Suprapubic skin (tissue), 4 donors: ENCODE data around the gene ZNF786. TPM values are rescaled to one million over a fixed set of nuclear protein-coding genes. Genes with fewer than 3 reads are reported as not detected.
"Not testable (repeated sequence)": the region's sequence is repeated elsewhere in the genome, so short reads cannot be mapped to it uniquely, and the experiment has no call there.

ENCODE experiments used
- DNase-seq, 2 donors: peaks; one replicate each; pipeline ENCODE4 v3.0.0-alpha.2; 2019; ENCODE audit warnings: low spot score in 2 of 2
- H3K27ac ChIP-seq: fragments of 200-600 bp; sonication (generic); one replicate; pipeline ENCODE4 v1.5.1; 2019
- H3K27me3 ChIP-seq: fragments of 200-600 bp; sonication (generic); one replicate; pipeline ENCODE4 v1.5.1; 2019
- H3K36me3 ChIP-seq: fragments of 200-600 bp; sonication (generic); one replicate; pipeline ENCODE4 v1.5.1; 2019
- H3K4me1 ChIP-seq: fragments of 200-600 bp; sonication (generic); one replicate; pipeline ENCODE4 v1.5.1; 2019
- H3K4me3 ChIP-seq: fragments of 200-600 bp; sonication (generic); one replicate; pipeline ENCODE4 v1.5.1; 2019; ENCODE audit warnings: mild to moderate bottlenecking
- H3K9me3 ChIP-seq: fragments of 200-600 bp; sonication (generic); one replicate; pipeline ENCODE4 v1.5.1; 2019
- CTCF ChIP-seq, 2 donors: fragments of 200-600 bp in 1 of 2; fragments of 450-650 bp in 1 of 2; sonication (generic) in 1 of 2; IDR thresholded peaks; one replicate each; pipeline ENCODE4 v1.5.1; 2016 to 2019; ENCODE audit warnings: antibody characterized with exemption in 2 of 2, mild to moderate bottlenecking in 1 of 2, moderate library complexity in 1 of 2
- EP300 ChIP-seq: sonication (generic); formaldehyde crosslinking; IDR thresholded peaks from one replicate; pipeline ENCODE4 v1.6.1; 2017; ENCODE audit warnings: antibody characterized with exemption
- POLR2A ChIP-seq, 2 donors: fragments of 450-650 bp; IDR thresholded peaks; one replicate each; pipeline ENCODE4 v1.6.1; 2017; ENCODE audit warnings: antibody characterized with exemption in 2 of 2, mild to moderate bottlenecking in 2 of 2, moderate library complexity in 2 of 2
- POLR2AphosphoS5 ChIP-seq, 3 donors: sonication (generic); formaldehyde crosslinking; IDR thresholded peaks; one replicate each; pipeline ENCODE4 v1.6.1; 2017; ENCODE audit warnings: antibody characterized with exemption in 3 of 3
- WGBS: methylation state at CpG from one replicate; pipeline ENCODE4 v1.1.5; 2018; 5-methylcytosine and 5-hydroxymethylcytosine counted together
- total RNA-seq, 4 donors: library from RNA; depleted of rRNA; stranded (reverse); fragments of >200 nt; gene quantifications; one replicate each; pipeline ENCODE4 v1.1.0, GENCODE V29; 2016

The ZNF786 gene
- total RNA-seq, 4 donors from 2014 or later: 6.8 to 11.8 (median 10.3) TPM

- no peak for TF ChIP-seq EP300
- TF ChIP-seq POLR2AphosphoS5 (IDR thresholded peaks at IDR 0.05): no peak
- TF ChIP-seq CTCF (IDR thresholded peaks at IDR 0.05): no peak
- no peak for TF ChIP-seq POLR2A (IDR thresholded peaks at IDR 0.05)
- WGBS: 57% methylated on average over 4 of the region's 4 CpGs
- Histone ChIP-seq H3K27ac (no peak overlapping the region), H3K9me3 (no peaks in the 10 kb centered on the region), H3K4me1 (peaks cover 4% of the 10 kb centered on the region), H3K27me3 (no peaks in the 10 kb centered on the region), H3K36me3 (peaks cover 30% of the 10 kb centered on the region), H3K4me3 (no peak overlapping the region)
- no peak for DNase-seq
These were observed 22.6 kb downstream of the ZNF786 start for GRCh38 chr7:149067869-149068268.

- H3K4me3 ChIP-seq: no peak overlapping the region
- H3K4me1 ChIP-seq: peaks cover 4% of the 10 kb centered on the region
- no peak for TF ChIP-seq EP300
- no peak for TF ChIP-seq CTCF (IDR thresholded peaks at IDR 0.05)
- no peak for TF ChIP-seq POLR2AphosphoS5 (IDR thresholded peaks at IDR 0.05)
- no peak for TF ChIP-seq POLR2A (IDR thresholded peaks at IDR 0.05)
- no peaks in the 10 kb centered on the region for H3K36me3 ChIP-seq
- no peaks in the 10 kb centered on the region for H3K9me3 ChIP-seq
- no peak overlapping the region for H3K27ac ChIP-seq
- DNase-seq: no peak
- H3K27me3 ChIP-seq: no peaks in the 10 kb centered on the region
These were observed 27.0 kb downstream of the ZNF786 start for GRCh38 chr7:149063476-149063875.

GRCh38 chr7:149062217-149062899, 28.2 kb downstream of the ZNF786 start:
- not testable (repeated sequence) for H3K4me1 ChIP-seq, H3K27ac ChIP-seq, H3K36me3 ChIP-seq, H3K9me3 ChIP-seq, DNase-seq, H3K4me3 ChIP-seq, H3K27me3 ChIP-seq
- WGBS: 90% methylated on average over 10 of the region's 10 CpGs

GRCh38 chr7:149060156-149060555, 30.4 kb downstream of the ZNF786 start:
- Histone ChIP-seq H3K27me3 (no peaks in the 10 kb centered on the region), H3K4me1 (peaks cover 2% of the 10 kb centered on the region), H3K9me3 (no peaks in the 10 kb centered on the region), H3K4me3 (no peak overlapping the region), H3K27ac (no peak overlapping the region), H3K36me3 (no peaks in the 10 kb centered on the region)
- DNase-seq: no peak
- 19% methylated on average over 1 of the region's 1 CpG for WGBS
- no peak for TF ChIP-seq POLR2A (IDR thresholded peaks at IDR 0.05)
- TF ChIP-seq EP300: no peak
- TF ChIP-seq POLR2AphosphoS5 (IDR thresholded peaks at IDR 0.05): no peak
- no peak for TF ChIP-seq CTCF (IDR thresholded peaks at IDR 0.05)

- Histone ChIP-seq H3K9me3 (no peaks in the 10 kb centered on the region), H3K27ac (no peak overlapping the region), H3K4me1 (no peaks in the 10 kb centered on the region), H3K36me3 (no peaks in the 10 kb centered on the region), H3K4me3 (no peak overlapping the region), H3K27me3 (no peaks in the 10 kb centered on the region)
- WGBS: 93% methylated on average over 7 of the region's 8 CpGs
- no peak for DNase-seq
- no peak for TF ChIP-seq POLR2AphosphoS5 (IDR thresholded peaks at IDR 0.05)
These were observed 36.6 kb downstream of the ZNF786 start for GRCh38 chr7:149053885-149054284.

- Histone ChIP-seq H3K4me3 (no peak overlapping the region), H3K27me3 (no peaks in the 10 kb centered on the region), H3K36me3 (no peaks in the 10 kb centered on the region), H3K9me3 (no peaks in the 10 kb centered on the region), H3K27ac (no peak overlapping the region), H3K4me1 (no peaks in the 10 kb centered on the region)
- WGBS: 100% methylated on average over 1 of the region's 1 CpG
- TF ChIP-seq EP300 (no peak), POLR2A (IDR thresholded peaks at IDR 0.05) (no peak), CTCF (IDR thresholded peaks at IDR 0.05) (no peak), POLR2AphosphoS5 (IDR thresholded peaks at IDR 0.05) (no peak)
- DNase-seq: no peak
These were observed 37.1 kb downstream of the ZNF786 start for GRCh38 chr7:149053384-149053783.
